Measurements from ENCODE around the gene AMOTL2.

DNA sequence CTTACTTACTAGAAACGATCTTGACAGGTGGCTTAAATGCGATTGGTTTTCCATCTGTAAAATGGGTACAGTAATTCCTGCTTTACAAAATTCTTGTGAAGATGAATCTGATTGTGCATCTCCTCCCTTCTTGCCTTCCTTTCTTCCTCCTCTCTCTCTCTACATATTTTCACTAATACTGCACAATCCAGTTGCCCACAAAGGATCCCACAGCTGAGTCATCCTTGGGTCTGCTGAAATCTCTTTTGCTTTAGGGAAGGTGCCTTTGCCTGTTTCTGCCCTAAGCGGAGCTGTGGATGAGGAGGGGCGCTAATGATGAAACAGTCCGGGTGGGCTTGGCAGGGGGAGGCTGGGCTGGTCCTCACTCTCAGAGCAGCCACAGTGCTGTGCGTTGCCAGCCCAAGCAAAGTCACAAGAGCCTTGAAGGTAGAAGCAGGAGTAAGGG, 46.1 kb downstream of the AMOTL2 start:
- TF ChIP-seq, protein P1, sequence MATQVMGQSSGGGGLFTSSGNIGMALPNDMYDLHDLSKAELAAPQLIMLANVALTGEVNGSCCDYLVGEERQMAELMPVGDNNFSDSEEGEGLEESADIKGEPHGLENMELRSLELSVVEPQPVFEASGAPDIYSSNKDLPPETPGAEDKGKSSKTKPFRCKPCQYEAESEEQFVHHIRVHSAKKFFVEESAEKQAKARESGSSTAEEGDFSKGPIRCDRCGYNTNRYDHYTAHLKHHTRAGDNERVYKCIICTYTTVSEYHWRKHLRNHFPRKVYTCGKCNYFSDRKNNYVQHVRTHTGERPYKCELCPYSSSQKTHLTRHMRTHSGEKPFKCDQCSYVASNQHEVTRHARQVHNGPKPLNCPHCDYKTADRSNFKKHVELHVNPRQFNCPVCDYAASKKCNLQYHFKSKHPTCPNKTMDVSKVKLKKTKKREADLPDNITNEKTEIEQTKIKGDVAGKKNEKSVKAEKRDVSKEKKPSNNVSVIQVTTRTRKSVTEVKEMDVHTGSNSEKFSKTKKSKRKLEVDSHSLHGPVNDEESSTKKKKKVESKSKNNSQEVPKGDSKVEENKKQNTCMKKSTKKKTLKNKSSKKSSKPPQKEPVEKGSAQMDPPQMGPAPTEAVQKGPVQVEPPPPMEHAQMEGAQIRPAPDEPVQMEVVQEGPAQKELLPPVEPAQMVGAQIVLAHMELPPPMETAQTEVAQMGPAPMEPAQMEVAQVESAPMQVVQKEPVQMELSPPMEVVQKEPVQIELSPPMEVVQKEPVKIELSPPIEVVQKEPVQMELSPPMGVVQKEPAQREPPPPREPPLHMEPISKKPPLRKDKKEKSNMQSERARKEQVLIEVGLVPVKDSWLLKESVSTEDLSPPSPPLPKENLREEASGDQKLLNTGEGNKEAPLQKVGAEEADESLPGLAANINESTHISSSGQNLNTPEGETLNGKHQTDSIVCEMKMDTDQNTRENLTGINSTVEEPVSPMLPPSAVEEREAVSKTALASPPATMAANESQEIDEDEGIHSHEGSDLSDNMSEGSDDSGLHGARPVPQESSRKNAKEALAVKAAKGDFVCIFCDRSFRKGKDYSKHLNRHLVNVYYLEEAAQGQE (IDR thresholded peaks at IDR 0.05; ENCODE audit: low read depth, low read length), result no peak
- TF ChIP-seq, protein P2, sequence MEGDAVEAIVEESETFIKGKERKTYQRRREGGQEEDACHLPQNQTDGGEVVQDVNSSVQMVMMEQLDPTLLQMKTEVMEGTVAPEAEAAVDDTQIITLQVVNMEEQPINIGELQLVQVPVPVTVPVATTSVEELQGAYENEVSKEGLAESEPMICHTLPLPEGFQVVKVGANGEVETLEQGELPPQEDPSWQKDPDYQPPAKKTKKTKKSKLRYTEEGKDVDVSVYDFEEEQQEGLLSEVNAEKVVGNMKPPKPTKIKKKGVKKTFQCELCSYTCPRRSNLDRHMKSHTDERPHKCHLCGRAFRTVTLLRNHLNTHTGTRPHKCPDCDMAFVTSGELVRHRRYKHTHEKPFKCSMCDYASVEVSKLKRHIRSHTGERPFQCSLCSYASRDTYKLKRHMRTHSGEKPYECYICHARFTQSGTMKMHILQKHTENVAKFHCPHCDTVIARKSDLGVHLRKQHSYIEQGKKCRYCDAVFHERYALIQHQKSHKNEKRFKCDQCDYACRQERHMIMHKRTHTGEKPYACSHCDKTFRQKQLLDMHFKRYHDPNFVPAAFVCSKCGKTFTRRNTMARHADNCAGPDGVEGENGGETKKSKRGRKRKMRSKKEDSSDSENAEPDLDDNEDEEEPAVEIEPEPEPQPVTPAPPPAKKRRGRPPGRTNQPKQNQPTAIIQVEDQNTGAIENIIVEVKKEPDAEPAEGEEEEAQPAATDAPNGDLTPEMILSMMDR (IDR thresholded peaks at IDR 0.05 in 2 of 3, conservative IDR thresholded peaks at IDR 0.05 in 1 of 3; ENCODE audit: control insufficient read depth in 2 of 3, extremely low read depth in 1 of 3, insufficient read depth in 1 of 3, low read depth in 3 of 3, low read length in 3 of 3), result no peak
- TF ChIP-seq EP300 (IDR thresholded peaks at IDR 0.05; ENCODE audit: borderline replicate concordance in 1 of 2, control insufficient read depth in 1 of 2, low read depth in 2 of 2, low read length in 2 of 2) (no peak), PAX8 (IDR thresholded peaks at IDR 0.05) (no peak), POLR2AphosphoS5 (IDR thresholded peaks at IDR 0.05; ENCODE audit: low read length) (no peak), YY1 (IDR thresholded peaks at IDR 0.05; ENCODE audit: low read depth, low read length) (no peak), NR2C1 (IDR thresholded peaks at IDR 0.05) (no peak), EZH2 (IDR thresholded peaks at IDR 0.05; ENCODE audit: borderline replicate concordance, control insufficient read depth, low read depth, low read length) (no peak), SREBF2 (IDR thresholded peaks at IDR 0.05; ENCODE audit: low read length) (no peak), FOS (IDR thresholded peaks at IDR 0.05; ENCODE audit: borderline replicate concordance, extremely low read depth, insufficient read length) (no peak)
- TF ChIP-seq, protein P3, sequence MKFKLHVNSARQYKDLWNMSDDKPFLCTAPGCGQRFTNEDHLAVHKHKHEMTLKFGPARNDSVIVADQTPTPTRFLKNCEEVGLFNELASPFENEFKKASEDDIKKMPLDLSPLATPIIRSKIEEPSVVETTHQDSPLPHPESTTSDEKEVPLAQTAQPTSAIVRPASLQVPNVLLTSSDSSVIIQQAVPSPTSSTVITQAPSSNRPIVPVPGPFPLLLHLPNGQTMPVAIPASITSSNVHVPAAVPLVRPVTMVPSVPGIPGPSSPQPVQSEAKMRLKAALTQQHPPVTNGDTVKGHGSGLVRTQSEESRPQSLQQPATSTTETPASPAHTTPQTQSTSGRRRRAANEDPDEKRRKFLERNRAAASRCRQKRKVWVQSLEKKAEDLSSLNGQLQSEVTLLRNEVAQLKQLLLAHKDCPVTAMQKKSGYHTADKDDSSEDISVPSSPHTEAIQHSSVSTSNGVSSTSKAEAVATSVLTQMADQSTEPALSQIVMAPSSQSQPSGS (IDR thresholded peaks at IDR 0.05; ENCODE audit: low read length), result no peak
